Right cardiac atrium (tissue), 5 donors: ENCODE results near the gene GPR149. TPM values are rescaled to one million over a fixed set of nuclear protein-coding genes. Genes with fewer than 3 reads are reported as not detected.

Experiments
- ATAC-seq, 2 donors: fragments of 200-7000 bp; cut with Tn5 transposase; one replicate each; pipeline versions ENCODE4 v1.8.0 to v1.9.1; 2020; ENCODE audit warnings: moderate library complexity in 2 of 2, mild to moderate bottlenecking in 1 of 2
- DNase-seq, 3 donors: peaks; one replicate each; pipeline ENCODE4 v3.0.0-alpha.2; 2020
- H3K27ac ChIP-seq: one replicate; pipeline ENCODE4 v1.5.1; 2013; ENCODE audit warnings: mild to moderate bottlenecking, low read length, control low read depth, moderate library complexity
- H3K27me3 ChIP-seq: one replicate; pipeline ENCODE4 v1.6.1; 2013; ENCODE audit not compliant: control insufficient read depth, insufficient read depth
- H3K4me1 ChIP-seq: one replicate; pipeline ENCODE4 v1.6.1; 2013; ENCODE audit warnings: low read length; ENCODE audit not compliant: control insufficient read depth, insufficient read depth
- H3K4me3 ChIP-seq: one replicate; pipeline ENCODE4 v1.5.1; 2013; ENCODE audit warnings: low read length, control low read depth
- H3K9me3 ChIP-seq: one replicate; pipeline ENCODE4 v1.6.1; 2013; ENCODE audit warnings: low read length; ENCODE audit not compliant: control insufficient read depth
- WGBS: extraction: QIAGEN DNeasy Blood & Tissue Kit; methylation state at CpG from one replicate; pipeline ENCODE4 v1.1.7; 2013; 5-methylcytosine and 5-hydroxymethylcytosine counted together
- intact Hi-C, 4 donors: fragments of 100-400 bp; cut with DNase I; formaldehyde crosslinking; loops; one replicate each; pipeline versions ENCODE4 v1.11.0 to v1.14.0; 2022 to 2023
- polyA plus RNA-seq: library from polyadenylated mRNA; stranded (reverse); fragments of 200-250 nt; gene quantifications from one replicate; pipeline ENCODE4 v1.2.3, GENCODE V29; 2013
- total RNA-seq, 4 donors: library from RNA; stranded (reverse); fragmentation: NEBNext Ultra II Directional; extraction: Animal tissue kit (Norgen Biotek cat#: 25700); gene quantifications; one replicate each; pipeline ENCODE4 v1.2.1, GENCODE V29; 2021
- donor health status: healthy with polysubstance abuse.
- donor health status: DM: no; HTN: yes; CAD: no.
- donor health status: DM: no; HTN: no; CAD: no.
- donor health status: DM: no; HTN: yes; CAD: no; lungs with severe emphysema.
- donor health status: DM: yes; HTN: yes; CAD: no.

The GPR149 gene
- total and polyA plus RNA-seq, 5 donors, result not detected

- Histone ChIP-seq H3K4me1 (no peaks in the 10 kb centered on the region), H3K9me3 (no peaks in the 10 kb centered on the region), H3K27me3 (no peaks in the 10 kb centered on the region), H3K4me3 (no peak overlapping the region), H3K27ac (no peak overlapping the region)
- WGBS, result 46% methylated on average over 4 of the region's 4 CpGs
- DNase-seq (no peak), ATAC-seq (no peak)
- intact Hi-C loops, result loop anchor here in 3 of 4 donors (10.0 kb wide), 1 partner anchor 986 kb away; no protein-coding TSS in a partner anchor
These were observed 91.4 kb downstream of the GPR149 start for GRCh38 chr3:154338570-154338969.

- Histone ChIP-seq H3K27ac (no peak overlapping the region), H3K4me3 (no peak overlapping the region), H3K27me3 (no peaks in the 10 kb centered on the region), H3K4me1 (no peaks in the 10 kb centered on the region), H3K9me3 (no peaks in the 10 kb centered on the region)
- DNase-seq, result no peak
- WGBS, result 76% methylated on average over 6 of the region's 6 CpGs
- intact Hi-C loops, result loop anchor here in 3 of 4 donors (10.0 kb wide), 1 partner anchor 987 kb away; no protein-coding TSS in a partner anchor
- ATAC-seq, result no peak
These were observed 92.0 kb downstream of the GPR149 start for GRCh38 chr3:154338008-154338407.

GRCh38 chr3:154334973-154335420, 95.0 kb downstream of the GPR149 start:
- Histone ChIP-seq H3K4me3 (no peak overlapping the region), H3K27ac (no peak overlapping the region), H3K9me3 (no peaks in the 10 kb centered on the region), H3K27me3 (no peaks in the 10 kb centered on the region), H3K4me1 (no peaks in the 10 kb centered on the region)
- WGBS, result 13% methylated on average over 3 of the region's 3 CpGs
- ATAC-seq (no peak), DNase-seq (no peak)
- intact Hi-C loops, result loop anchor here in 3 of 4 donors (10.0 kb wide), 1 partner anchor 990 kb away; no protein-coding TSS in a partner anchor

GRCh38 chr3:154327871-154328270, 102.1 kb downstream of the GPR149 start:
- no peak for DNase-seq
- no peak overlapping the region for H3K27ac ChIP-seq
- no peaks in the 10 kb centered on the region for H3K4me1 ChIP-seq
- intact Hi-C loops, result no loop called here
- H3K27me3 ChIP-seq, result no peaks in the 10 kb centered on the region
- no peaks in the 10 kb centered on the region for H3K9me3 ChIP-seq
- no peak overlapping the region for H3K4me3 ChIP-seq
- no peak for ATAC-seq

GRCh38 chr3:154324919-154325318, 105.1 kb downstream of the GPR149 start:
- Histone ChIP-seq H3K27me3 (no peaks in the 10 kb centered on the region), H3K4me3 (peak overlapping the region; percentile 73), H3K27ac (no peak overlapping the region), H3K9me3 (no peaks in the 10 kb centered on the region), H3K4me1 (peaks cover 2% of the 10 kb centered on the region)
- 79% methylated on average over 3 of the region's 3 CpGs for WGBS
- no peak for ATAC-seq
- no peak for DNase-seq
- intact Hi-C loops, result no loop called here

GRCh38 chr3:154323891-154324738, 105.9 kb downstream of the GPR149 start, which contains the start of gene DHX36:
TSS of gene DHX36 (minus strand) at chr3:154324487. CDS start at chr3:154324416, 71 bp downstream.
- peaks cover 3% of the 10 kb centered on the region for H3K4me1 ChIP-seq
- peak within 1 kb of the TSS; percentile 73 for H3K4me3 ChIP-seq
- H3K9me3 ChIP-seq, result no peaks in the 10 kb centered on the region
- ATAC-seq (peak; percentile 98 to 99), DNase-seq (peak; percentile 94 to 96 (median 95))
- H3K27me3 ChIP-seq, result no peaks in the 10 kb centered on the region
- intact Hi-C loops, result no loop called here
- under 1% methylated on average over 45 of the region's 45 CpGs for WGBS
- peak within 1 kb of the TSS; percentile 74 for H3K27ac ChIP-seq

GRCh38 chr3:154316974-154317767, 112.8 kb downstream of the GPR149 start:
- intact Hi-C loops, result no loop called here
- no peak for DNase-seq
- H3K27me3 ChIP-seq, result no peaks in the 10 kb centered on the region
- no peak overlapping the region for H3K4me3 ChIP-seq
- 80% methylated on average over 5 of the region's 5 CpGs for whole genome bisulfite sequencing
- no peak for ATAC-seq
- peaks cover 3% of the 10 kb centered on the region for H3K4me1 ChIP-seq
- no peak overlapping the region for H3K27ac ChIP-seq
- H3K9me3 ChIP-seq, result no peaks in the 10 kb centered on the region

GRCh38 chr3:154314152-154314551, 115.8 kb downstream of the GPR149 start:
- no peak overlapping the region for H3K4me3 ChIP-seq
- H3K27me3 ChIP-seq, result no peaks in the 10 kb centered on the region
- intact Hi-C loops, result no loop called here
- DNase-seq (no peak), ATAC-seq (no peak)
- no peak overlapping the region for H3K27ac ChIP-seq
- H3K9me3 ChIP-seq, result no peaks in the 10 kb centered on the region
- no peaks in the 10 kb centered on the region for H3K4me1 ChIP-seq
- WGBS, result 84% methylated on average over 1 of the region's 1 CpG

GRCh38 chr3:154310840-154311239, 119.2 kb downstream of the GPR149 start:
- Histone ChIP-seq H3K4me3 (no peak overlapping the region), H3K27me3 (no peaks in the 10 kb centered on the region), H3K4me1 (no peaks in the 10 kb centered on the region), H3K9me3 (no peaks in the 10 kb centered on the region), H3K27ac (no peak overlapping the region)
- intact Hi-C loops, result no loop called here
- no peak for ATAC-seq
- DNase-seq, result no peak

- H3K4me3 ChIP-seq, result no peak overlapping the region
- intact Hi-C loops, result no loop called here
- no peaks in the 10 kb centered on the region for H3K4me1 ChIP-seq
- ATAC-seq, result no peak
- no peaks in the 10 kb centered on the region for H3K27me3 ChIP-seq
- no peaks in the 10 kb centered on the region for H3K9me3 ChIP-seq
- no peak for DNase-seq
- no peak overlapping the region for H3K27ac ChIP-seq
These were observed 122.6 kb downstream of the GPR149 start for GRCh38 chr3:154307363-154307762.

- DNase-seq (no peak), ATAC-seq (no peak)
- 95% methylated on average over 3 of the region's 3 CpGs for WGBS
- Histone ChIP-seq H3K27me3 (no peaks in the 10 kb centered on the region), H3K9me3 (no peaks in the 10 kb centered on the region), H3K27ac (no peak overlapping the region), H3K4me3 (no peak overlapping the region), H3K4me1 (no peaks in the 10 kb centered on the region)
- intact Hi-C loops, result no loop called here
These were observed 125.1 kb downstream of the GPR149 start for GRCh38 chr3:154304936-154305335.
